NCI-H460 (cell line): Measurements from ENCODE around the gene NOL11. TPM values are rescaled to one million over a fixed set of nuclear protein-coding genes. Genes with fewer than 3 reads are reported as not detected.
A peak's percentile ranks its signal among the peaks of the same experiment; 100 is the strongest.
"Not testable (repeated sequence)": the region's sequence is repeated elsewhere in the genome, so short reads cannot be mapped to it uniquely, and the experiment has no call there.

Experiments
- DNase-seq: peaks from one replicate; pipeline ENCODE4 v3.0.0-alpha.2; 2016; ENCODE audit warnings: low read depth; ENCODE audit errors: extremely low read depth
- total RNA-seq: library from RNA; depleted of rRNA; stranded (reverse); fragments of >200 nt; shearing (Covaris generic); gene quantifications from 2 replicates; pipeline ENCODE4 v1.2.3, GENCODE V29; 2014

The NOL11 gene
- total RNA-seq, 1 experiment from 2014 or later, result 53.8 TPM

DNA sequence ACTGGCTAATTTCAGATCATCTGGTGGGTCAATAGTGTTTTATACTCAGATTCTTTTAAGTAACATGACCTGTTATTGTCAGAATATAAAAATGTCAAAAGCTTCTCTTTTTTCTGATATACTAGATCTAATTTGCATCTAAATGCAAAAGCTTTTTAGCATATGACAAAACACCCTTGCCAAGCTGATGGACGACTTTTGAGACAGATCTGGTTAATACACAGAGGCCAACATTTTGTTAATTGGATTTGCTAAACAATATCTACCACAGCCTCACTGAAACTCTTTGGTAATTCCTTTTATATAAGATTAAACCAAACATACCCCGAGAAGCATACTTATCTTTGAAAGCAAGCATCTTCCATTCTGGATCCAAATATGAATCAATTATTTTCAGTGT lies 10.3 kb upstream of the NOL11 start:
- DNase-seq, result no peak

DNA sequence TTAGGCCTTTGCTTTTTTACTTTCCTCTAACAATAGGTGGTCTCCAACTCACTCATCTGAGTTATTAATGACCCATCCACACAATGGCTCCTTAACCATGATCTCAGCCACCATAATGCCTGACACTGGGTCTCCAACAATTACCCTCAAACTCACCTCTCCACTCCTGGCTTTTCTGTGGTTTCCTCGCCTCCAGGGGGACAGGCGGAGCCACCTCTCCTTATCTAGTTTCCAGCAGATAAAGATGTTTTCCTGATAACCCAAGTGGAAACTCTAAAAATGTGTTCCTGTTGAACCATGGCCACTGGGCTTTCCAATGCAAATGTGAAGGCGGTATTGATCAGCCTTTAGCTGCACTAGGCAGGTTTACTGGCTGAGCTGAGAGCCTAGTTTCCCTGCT lies 9.4 kb upstream of the NOL11 start:
- no peak for DNase-seq

DNA sequence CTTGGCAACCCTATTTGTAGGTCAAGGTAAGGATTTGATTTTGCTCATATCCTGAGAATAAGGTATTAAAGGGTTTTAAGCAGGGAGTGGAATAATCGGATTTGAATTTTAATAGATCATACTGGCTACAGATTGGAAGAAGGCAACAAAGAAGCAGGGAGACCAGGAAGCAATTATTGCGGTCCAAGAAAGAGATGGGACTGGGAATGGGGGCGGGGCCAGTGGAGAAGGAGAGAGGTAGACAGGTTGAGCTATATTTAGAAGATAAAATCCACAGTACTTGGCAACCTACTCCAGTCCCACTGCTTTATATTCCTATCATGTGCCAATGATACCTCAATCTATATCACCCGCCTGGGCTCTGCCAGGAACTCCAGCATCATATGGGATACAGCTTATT lies 5.8 kb upstream of the NOL11 start:
- DNase-seq, result no peak

DNA sequence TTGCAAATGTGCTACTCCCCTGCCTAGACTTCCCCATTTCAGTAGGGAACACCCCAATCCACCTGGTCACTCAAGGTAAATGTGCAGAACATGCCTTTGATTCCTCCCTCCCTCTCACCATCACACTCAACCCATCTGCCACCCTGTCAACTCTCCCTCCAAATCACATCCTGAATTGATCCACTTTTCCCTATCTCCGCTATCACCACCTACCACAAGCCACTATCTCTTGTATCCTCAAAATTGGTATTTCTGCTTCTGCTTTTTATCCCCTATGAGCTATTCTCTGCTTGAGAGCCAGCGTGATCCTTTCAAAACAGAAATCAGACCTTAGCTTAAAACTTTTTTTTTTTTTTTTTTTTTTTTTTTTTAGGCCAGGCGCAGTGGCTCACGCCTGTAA lies 5.4 kb upstream of the NOL11 start:
- DNase-seq, result no peak

GRCh38 chr17:67713169-67713568 lies 4.6 kb upstream of the NOL11 start:
- no peak for DNase-seq

GRCh38 chr17:67716405-67716798 lies 1.3 kb upstream of the NOL11 start:
- no peak for DNase-seq

DNA sequence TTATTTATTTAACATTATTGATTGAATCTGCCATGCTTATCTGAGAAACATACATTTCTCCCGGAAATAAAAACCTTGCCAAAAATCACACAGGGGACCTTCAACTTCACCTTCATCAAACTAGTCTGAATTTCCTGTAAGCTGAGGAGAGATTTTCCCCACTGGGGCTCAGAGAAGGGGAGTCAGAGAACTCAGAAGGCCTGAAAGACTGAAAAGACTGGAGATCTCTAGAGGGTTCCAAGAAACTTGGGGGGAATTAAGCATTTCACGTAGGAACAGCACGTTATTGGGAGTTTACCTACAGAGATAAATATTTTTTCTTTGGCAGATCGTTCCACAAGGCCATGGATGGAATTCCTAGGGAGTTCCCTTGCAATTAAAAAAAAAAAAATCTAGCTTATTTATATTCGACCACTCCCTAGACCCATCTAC lies 528 bp upstream of the NOL11 start:
- no peak for DNase-seq

GRCh38 chr17:67718325-67718941 lies 697 bp downstream of the NOL11 start:
- DNase-seq, result peak; percentile 17

- no peak for DNase-seq
Observed at GRCh38 chr17:67725373-67725791, 7.6 kb downstream of the NOL11 start.

DNA sequence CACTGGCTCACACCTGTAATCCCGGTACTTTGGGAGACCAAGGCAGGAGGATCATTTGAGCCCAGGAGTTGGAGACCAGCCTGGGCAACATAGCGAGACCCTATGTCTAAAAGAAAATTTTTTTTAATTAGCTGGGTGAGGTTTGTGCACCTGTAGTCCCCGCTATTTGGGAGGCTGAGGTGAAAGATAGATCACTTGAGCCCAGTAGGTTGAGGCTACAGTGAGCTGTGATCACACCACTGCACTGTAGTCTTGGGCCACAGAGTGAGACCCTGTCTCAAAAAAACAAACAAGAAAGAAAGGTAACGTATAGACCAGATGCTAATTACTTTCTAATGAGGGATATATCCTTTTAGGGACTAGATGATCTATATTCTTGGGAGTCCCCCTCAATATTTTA lies 8.1 kb downstream of the NOL11 start:
- DNase-seq, result no peak

GRCh38 chr17:67727152-67728039 lies 9.7 kb downstream of the NOL11 start:
- not testable (repeated sequence) for DNase-seq

DNA sequence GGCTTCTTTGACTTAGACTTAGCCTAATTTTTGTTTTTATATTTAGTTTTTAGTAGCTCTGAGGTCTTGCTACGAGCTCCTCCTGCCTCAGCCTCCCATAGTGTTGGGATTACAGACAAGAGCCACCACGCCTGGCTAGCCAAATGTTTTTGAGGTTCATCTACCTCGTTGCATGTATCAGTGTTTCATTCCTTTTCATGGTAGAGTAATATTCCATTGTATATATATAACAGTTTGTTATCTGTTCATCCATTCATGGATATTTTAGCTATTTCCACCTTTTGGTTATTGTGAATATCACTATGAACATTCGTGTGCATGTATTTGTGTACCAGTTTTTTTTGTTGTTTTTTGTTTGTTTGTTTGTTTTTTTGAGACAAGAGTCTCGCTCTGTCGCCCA lies 12.2 kb downstream of the NOL11 start:
- DNase-seq, result no peak

DNA sequence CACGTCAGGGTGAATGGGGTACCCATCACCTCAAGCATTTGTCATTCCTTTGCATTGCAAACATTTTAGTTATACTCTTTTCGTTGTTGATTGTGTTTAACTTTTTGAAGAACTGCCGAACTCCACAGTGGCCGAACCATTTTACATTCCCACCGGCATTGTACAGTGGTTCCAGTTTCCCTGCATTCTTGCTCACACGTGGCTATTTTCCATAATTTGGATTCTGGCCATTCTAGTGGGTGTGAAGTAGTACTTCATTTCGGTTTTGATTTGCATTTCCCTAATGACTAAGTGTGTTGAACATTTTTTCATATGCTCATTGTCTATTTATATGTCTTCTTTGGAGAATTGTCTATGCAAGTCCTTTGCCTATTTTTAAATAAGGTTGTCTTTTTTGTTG lies 13.0 kb downstream of the NOL11 start:
- DNase-seq, result no peak

- DNase-seq, result no peak
Observed at GRCh38 chr17:67733449-67733848, 15.7 kb downstream of the NOL11 start.

GRCh38 chr17:67737145-67737544 lies 19.4 kb downstream of the NOL11 start:
- DNase-seq, result no peak

DNA sequence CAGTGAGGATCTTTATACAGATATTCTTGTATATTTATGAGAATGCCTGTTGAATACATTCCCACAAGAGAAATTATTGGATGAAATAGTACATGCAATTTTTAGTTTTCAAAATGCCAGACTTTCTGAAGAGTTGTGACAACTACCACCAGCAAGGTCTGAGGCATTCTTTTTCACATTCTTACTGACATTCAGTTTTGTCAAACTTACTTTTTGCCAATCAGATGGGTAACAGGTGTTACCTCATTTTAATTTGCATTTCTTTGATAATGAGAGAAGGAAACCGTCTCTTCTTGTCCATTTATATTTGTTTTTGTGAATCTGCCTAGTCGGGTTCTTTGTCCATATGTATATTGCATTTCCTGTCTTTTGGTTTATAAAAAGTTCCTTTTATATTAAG lies 24.3 kb downstream of the NOL11 start:
- DNase-seq, result no peak

- DNase-seq, result no peak
Observed at GRCh38 chr17:67746704-67747571, 29.2 kb downstream of the NOL11 start.

GRCh38 chr17:67747681-67748235 lies 30.0 kb downstream of the NOL11 start:
- DNase-seq, result no peak

- no peak for DNase-seq
Observed at GRCh38 chr17:67750067-67750466, 32.3 kb downstream of the NOL11 start.

- no peak for DNase-seq
Observed at GRCh38 chr17:67751101-67752074, 33.7 kb downstream of the NOL11 start.
